Stimulated activated CD8-positive, alpha-beta memory T cell treated with anti-CD3 and anti-CD28 coated beads, Interleukin-15, amount 100 ng/mL, for 48 hours (primary cell): Measurements from ENCODE around the gene CBX8.

ENCODE experiments used
- DNase-seq, 2 donors: peaks; one replicate each; pipeline ENCODE4 v3.0.0-alpha.2; 2020; ENCODE audit warnings: low read depth in 2 of 2

The CBX8 gene

DNA sequence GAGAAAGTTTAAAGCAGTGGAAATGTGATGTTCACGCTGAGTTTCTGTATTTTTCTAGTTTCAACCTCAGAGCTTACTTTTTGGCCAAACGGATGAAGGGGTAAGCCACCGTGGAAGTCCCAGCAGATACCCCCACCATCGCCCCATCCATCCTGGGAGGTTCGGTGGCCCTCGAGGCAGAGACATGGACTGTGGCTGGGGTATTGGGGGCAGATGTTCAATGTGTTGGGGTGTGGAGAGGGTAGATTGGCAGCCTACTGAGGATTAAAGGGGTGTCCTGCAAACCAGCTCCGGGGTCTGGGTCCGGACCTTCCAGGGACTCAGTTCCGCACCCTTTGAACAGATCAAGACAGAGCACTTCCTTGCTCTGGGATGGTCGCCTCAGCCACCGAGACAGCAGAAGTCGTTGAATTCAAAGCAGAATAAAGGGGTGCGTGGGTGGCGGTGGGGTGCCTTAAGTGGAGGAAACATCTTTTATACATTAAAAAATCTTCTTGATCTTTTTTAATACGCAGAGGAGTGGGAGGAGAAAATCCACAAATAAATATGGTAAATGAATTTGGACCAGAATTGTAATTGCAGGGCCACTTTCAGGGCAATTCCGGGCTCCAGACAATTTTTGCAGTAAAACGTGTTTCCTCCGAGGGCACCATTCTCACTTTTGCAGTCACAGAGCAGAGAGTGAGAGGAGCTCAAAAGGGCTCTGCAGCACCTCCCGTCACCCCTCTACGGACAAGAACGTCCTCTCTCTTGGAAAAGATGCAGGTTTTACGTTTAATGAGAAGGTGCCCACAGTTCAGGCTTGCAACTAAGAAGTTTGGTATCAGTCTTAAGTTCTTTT, 8.2 kb upstream of the CBX8 start:
- no peak for DNase-seq

DNA sequence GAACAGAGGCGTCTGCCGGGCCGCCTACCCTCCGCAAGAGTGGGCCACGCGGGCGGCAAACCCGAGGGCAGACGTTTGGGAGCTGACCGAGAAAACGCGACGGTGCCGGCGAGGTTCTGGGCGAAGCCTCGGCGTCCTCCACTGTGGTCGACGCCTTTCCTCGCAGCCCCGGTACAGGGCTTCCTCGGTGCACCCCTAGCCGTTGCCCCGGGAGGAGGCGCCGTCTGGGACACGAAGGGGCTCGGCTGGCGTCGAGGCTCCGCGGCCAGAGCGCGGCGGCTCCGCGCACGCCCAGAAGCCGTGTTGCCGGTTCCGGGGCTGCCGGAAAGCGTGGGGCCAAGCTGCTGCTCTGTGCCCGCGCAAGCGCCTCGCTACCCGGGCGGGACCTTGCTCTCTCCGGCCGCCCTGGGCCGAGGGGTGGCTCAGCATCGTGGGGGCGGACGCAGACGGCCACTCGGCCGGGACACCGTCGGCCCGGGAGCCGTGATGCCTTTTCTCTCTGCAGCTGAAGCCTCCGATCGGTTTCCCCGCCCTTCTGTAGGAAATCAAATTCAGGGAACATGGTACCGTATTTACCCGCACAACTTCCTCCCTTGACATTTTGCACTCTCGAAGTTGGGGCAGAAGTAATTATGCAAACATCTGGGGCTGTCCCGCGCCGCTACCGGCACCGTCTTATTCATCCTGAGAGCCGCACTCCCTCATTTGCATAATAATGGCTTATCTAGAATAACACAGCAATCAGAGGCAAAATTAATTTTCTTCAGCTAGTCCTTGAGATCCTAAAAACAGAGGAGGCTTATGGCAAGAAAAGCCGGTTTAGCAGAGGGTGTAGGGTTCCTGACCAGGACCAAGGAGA, 7.3 kb upstream of the CBX8 start:
- DNase-seq: peak; percentile 61 to 69

DNA sequence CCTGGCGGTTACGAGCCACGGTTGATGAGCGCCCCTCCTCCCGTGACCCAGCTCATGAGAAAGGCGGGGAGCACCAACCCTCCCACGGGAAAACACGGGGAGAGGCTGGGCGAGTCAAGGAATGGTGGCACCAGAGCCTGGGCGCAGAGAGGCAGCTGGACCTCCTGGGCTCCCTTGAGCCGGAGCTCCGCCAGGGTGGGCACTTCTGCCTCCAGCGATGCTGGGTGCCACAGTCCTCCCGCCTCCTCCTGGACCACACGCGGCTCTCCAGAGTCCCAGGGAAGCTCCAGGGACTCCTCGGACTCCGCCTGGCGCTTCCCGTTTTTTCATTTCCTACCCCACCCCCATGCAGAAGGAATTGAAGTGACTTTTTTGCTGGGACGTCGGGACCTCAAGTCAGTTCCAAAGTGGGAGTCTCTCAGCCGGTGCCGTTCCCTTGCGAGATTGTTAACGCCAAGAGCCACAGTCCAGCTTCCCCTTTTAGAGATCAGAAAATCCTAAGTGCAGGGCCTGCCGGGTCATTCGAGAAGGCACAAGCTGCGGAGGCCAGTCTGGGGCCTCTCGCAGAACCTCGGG, 6.6 kb upstream of the CBX8 start:
- DNase-seq: no peak

DNA sequence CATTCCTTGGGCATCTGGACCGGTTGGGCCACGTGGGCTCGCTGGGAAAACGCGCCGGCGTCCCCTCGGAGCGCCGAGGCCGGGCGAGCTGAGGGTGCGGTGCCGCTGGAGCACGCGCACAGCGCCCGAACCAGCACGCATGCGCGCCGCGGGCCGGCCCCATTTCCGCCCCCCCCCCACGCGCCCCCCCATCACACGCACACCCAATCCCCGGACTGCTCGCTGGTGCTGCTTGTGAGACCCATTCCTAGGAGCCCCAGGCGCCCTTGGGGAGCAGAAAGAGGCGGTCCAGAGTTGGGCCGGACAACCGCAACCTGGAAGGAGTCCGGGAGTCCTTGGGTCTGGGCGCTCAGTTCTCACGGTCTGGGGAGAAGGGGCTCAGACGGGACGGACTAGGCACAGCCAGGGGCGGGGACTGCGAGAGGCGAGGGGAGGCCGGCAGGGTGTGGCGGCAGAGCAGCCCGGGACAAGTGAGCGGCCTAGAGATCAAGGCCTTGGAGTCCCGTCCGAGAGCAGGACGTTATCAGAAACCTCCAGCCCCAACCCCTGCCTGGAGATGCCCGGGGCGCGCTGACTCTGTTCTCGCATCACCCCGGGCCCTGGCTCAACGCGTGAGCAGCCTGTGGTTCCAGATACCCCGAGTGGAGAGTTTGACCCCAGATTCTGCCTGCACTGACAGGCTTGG, 6.0 kb upstream of the CBX8 start:
- no peak for DNase-seq

DNA sequence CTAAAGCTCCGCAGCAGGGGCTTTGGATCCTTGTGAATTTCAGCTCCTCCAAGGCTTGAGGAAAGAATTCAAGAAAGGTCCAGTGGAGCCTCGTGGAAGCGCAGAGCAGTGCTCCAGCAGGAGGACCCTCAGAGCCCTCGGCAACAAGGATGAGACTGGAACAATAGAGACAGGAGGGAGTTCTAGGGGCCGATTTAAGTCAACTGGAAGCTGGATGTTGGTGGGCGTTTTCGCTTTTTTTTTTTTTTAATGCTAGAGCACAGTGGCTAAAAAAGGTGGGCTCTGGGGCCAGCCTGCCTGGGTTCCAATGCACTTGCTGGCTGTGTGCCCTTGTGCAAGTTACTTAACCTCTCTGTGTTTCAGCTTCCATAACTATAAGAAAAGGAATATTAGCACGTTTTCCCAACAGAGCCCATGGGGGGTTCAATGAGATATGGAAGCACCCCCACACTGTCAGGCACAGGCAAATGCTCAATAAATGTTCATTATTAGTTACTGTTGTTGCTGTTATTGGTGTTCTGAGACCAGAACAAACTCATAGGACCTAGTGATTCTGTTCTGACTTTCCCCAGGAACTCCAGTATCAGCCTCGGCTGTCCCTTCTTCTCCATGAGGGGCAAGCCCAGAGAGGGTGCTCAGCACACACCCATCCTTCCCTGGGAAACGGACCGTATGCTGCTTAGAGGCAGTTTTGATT, 5.3 kb upstream of the CBX8 start:
- no peak for DNase-seq

DNA sequence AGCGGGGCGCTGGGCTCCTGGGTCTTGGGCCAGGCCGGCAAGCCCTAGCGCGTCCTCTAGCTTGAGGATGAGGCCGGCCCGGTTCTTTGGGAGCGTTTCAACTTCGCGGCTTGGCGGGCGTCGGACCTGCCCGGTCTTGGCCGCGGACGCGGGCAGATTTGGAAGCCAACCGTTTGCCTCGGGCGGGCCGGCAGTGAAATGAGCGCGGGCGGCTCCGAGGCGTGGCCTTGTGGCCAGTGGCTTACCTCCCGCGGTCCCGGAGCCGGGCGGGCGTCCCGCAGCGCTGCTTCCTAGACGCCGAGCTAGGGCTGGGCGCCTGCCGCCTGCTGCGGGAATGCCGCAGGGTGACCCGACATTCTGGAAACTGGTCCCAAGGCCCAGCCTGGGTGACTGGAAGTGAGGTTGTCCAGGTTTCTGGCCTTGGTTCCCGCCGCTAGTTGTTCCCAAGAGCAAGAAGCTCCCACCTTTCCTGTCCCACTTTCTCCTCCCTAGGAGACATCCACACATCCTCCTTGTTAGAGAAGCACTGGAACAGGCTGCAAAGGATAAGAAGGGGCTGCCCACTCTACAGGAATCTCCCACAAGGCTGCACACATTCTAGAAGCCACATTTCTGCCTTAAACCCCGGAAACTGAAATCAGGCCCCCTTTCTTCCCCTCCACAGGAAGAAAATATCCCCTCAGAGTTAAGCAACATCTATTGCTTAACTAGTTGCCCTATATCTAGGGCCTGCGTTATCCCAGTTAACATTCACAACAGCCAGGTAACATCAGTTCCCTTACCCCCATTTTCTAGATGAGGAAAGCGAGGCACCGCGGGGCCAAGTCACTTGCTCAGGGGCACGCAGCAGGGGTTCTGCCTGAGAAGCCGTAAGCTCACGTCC, 4.5 kb upstream of the CBX8 start:
- DNase-seq: no peak

DNA sequence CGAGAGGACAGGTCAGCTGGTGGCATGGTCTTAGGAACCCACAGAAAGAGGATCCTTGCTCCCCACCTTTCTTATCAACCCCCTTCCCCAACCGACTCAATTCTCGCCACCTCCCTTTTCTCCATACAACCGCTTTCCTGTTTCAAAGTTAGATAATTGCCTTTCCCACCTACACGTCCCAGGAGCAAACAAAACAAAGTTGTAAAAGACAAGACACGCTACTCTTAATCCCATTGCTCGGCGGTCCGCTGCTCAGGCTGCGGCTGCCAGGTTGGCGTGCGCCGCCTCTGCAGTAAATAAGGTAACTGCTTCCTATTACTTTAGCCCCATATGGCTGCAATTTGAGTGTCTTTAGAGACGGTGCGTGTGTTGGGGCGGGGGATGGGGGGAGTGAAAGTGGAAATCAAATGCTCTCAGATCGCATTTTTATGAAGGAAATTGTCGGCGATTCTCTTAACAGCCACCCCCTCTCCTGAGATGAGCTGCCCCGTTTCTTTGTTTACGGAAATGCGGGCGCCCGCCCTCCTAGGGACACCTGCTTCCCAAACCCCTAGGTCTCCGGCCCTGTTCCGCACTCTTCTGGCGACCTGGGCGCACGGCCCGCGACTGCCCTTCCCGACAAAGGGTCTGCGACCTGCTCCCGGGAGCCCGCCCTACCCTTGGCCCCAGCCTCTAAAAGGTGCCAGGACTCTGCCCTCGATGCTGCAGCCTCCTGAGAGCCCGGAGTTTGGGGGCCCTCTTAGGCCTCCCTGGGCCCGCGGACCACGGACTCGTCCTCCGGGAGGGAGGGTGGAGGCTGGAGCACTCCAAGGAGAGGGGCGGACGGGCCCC, 3.7 kb upstream of the CBX8 start:
- DNase-seq: no peak

DNA sequence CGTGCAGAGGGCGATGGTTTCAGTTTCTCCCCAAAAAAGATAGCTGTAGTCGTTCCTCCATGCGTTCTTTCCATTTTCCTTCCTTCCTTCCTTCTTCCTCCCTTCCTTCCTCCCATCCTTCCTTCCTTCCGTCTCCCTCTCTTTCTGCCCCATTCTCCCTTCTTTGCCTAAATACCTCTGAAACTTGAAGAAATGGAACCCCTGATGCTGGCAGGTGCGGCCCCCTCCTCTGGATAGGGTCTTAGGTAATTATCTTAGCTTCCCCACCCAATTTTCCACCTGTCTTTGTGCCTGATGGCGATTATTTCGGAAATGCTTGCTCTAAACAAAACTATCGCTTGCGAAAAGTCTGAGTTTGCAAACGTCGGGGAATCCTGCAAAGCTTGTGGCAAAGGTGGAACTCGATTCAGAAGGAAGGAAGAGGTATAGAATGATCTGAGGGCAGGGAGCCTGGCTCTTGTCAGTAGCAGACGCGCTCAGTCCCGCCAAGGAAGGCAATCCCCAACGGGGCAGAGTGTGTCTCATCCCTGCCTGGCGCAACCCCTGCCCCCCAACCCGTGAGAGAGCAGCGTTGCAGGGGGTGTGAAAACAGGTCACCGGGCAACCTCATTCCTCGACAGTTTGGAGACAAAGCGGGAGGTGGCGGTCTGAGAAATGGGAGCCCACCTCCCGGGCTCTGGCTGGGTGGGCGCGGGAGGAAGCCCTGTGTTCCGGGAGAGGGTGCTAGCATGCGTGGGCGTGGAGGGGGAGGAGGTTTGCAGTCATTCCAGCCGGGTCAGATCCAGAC, 2.9 kb upstream of the CBX8 start:
- DNase-seq: no peak

DNA sequence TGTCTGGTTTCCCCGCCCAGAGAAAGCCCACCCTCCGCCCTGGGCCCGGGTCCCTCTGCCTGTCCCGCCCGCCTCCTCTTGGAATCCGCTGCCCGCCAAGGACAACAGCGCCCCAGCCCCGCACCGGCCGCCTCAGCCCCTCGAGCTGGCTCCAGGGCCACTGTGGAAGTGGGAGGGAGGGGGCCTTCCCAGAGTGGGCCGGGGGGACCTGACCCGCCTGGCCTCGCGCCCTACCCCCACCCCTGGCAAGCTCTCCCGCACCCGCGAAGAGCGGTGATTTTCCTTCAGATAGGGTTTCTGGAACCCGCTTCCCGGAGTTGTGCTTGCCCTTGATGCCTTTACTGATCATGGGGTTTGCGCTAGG, 2.3 kb upstream of the CBX8 start:
- no peak for DNase-seq

DNA sequence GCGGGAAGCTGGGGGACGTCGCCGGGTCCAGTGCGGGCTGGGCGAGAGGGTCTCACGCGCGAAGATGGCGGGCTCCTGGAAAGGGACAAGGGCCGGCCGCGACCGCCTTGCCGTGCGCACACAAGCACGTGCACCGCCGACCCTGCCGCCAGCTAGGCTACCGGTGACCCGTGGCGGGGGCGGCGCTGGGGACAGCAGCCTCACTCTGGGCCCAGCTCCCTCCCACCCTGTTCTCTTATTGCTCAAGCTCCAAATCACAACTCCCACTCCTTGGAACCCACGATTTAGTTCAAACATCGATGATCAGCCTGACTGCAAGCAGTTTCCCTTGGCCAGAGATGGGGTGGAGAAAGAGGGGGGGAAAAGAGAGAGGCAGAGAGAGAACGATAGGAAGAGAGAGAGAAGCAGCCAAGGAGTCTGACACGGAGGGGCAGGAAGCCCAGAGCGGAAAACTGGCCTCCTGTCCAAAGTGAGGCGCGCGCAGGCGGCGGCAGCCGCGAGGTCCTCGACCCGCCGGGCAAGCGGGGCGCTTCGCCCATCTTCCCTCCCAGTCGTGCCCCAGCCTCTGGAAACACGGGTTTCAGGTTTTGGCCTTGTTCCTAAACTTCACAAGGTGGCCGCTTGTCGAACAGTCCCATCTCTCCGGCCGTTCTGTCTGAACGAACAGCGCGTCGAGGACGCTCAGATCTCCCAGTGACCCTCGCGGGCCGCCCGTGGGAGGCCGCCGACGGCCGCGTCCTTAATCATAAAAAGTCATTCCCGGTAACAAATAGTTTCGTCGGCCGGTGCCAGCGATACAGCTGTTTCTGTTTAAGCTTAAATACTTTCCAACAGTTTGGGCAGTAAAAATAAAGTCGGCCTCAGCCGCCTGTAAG, 1.7 kb upstream of the CBX8 start:
- no peak for DNase-seq

DNA sequence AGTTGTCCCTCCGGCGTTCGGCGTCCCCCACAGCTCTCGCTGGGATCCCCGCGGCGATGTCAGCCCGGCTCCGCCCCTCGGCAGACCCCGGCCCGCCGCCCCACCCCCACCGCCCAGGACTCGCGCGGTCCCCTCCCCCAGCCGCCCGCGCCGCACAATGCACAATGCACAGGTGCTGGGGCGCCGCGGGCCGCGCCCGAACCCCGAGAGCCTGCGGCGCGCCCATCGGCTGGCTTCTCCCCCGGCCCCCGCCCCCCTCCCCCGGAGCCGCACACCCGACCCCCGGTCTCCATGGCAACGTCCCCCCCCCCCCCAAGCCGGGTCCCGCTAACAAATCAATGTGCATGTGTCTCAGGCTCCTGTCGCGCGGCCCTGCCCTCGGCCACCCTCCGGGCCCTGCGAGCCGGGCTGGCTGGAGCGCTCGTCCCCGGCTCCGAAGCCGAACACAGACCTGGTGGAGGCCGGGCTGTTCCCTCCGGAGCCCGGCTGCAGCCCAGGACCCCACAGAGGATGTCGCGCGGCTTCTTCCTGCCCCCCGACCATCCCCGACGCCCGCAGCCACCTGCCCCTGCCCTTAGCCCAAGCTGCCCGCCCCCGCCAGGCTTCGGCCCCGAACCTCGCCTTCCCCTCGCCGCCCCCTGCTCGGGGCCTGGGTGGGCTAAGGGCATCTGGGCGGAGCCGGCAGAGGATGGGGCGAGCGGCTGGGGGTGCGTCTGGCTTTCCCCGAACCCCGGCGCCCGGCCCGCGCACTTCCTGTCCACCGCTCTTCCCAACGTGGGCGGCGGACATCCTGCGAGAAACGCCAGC, 818 bp upstream of the CBX8 start:
- DNase-seq: no peak

DNA sequence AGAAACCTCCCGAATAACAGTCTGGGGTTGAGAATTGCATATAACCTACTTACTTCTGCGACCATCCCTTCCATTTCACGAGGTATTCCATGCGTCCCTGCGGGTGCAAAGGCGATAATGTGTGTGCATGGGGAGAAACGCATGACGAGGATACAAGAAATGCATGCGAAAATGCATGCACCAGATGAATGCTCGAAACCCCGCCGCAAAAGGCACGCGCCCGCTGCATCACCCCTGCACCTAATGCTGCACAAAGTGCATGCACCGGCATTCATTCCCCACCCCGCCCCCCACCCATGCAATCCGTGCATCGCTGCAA, 474 bp downstream of the CBX8 start:
- DNase-seq: no peak

DNA sequence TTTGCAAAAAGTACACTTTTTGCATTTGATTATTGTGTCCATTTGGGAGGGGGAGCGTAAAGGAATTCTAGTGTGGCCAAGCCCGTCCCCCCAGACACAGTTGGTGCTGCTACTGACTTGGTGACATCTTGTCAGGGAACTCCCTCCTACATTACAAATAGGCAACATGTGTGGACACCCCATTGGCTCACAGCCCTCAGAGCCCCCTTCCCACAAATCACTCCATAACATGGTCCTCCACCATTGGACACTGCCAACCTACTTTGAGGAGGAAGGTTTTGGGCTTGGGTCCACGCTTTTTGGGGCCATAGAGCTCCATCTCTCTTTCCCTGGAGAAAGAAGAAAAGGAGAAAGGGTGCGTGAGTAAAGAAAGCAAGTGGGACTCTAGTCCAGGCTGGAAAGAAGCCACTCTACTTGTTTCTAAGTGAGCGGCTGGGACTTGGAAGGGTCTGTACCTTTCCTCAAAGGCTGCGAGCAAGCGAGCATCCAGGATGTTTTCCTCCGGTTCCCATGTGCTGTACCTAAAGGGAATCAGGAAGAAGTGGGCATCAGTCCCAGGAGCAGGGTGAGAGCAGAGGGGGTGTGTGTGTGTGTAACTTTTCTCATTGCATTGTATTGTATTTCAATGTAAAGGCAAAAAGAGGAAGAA, 958 bp downstream of the CBX8 start:
- DNase-seq: no peak

DNA sequence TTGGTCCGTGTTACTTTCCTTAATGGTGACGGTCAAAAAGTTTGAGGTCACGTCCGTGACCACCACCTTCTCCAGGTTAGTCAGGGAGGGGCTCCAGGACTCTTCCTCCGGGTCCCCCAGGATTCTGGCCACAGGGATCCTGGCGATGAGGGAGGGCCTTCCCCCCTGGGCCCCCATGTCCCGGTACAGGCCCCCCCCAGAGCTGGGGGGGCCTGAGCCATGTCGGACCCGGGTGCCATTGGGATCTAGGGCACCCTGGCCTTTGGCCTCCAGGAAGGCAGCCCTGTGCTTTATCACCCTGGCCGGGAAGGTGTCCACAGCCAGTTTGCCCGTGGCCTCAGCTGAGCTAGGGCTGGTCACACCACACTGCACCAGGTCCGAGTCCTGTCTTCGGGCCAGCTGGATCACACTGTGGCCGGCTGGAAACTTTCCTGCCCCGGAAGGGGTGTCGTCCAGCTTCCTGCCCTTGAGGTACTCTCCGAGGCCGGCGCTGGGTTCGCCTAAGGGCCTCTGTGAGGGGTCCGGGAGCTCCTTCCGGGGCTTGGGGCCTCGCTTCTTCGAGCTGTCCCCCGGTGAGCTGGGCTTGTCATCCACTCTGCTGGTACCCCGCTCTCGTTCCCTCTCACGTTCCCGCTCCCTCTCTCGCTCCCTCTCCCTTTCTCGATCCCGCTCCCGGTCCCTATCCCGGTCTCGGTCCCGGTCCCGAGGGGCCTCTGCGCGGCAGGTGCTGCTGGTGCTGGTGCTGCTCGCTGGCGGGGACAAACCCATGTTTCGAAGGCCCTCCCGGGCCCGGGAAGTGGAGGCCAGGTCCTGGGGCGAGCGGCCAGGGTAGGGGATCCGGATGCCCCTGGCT, 2.0 kb downstream of the CBX8 start:
- no peak for DNase-seq

DNA sequence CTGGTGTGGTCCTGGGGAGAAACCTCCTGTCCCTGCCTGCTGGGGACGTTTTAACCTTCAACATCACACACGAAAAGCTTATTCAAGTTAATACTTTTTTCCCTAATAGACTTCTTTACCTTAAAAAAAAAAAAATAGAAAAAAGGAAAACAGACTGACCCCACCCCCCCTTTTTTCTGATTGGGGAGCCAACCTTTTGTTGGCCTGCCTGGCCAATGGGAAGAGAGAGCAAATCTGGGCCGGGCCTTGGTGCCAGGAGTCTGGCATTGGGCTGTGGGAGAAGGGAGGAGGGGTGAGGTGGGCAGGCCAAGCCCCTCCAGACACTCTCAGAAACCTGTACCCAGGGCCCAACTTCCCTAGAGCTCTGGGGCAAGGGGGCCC, 3.0 kb downstream of the CBX8 start:
- DNase-seq: no peak
